HCT116 (cell line): ENCODE measurements around the gene CDK19. TPM values are rescaled to one million over a fixed set of nuclear protein-coding genes. Genes with fewer than 3 reads are reported as not detected.
"Not testable (repeated sequence)": the region's sequence is repeated elsewhere in the genome, so short reads cannot be mapped to it uniquely, and the experiment has no call there.

Experiments used
- ATAC-seq: fragments of 200-7000 bp; cut with Tn5 transposase; 2 replicates; pipeline ENCODE4 v1.9.1; 2020; ENCODE audit warnings: mild to moderate bottlenecking, moderate library complexity
- BruUV-seq: library from RNA; stranded (reverse); fragments of 400-500 nt; replicated peaks from 2 replicates; lab custom pipeline; 2021; lab: Mats Ljungman, UMichigan
- CTCF ChIA-PET: fragments of 300-600 bp; sonication (Branson Sonifier 250); formaldehyde crosslinking; loops from one replicate; lab custom pipeline; 2021; ENCODE audit warnings: antibody characterized with exemption; lab: Charles Lee
- POLR2A ChIA-PET: fragments of 300-600, 350-600 bp; sonication (Branson Sonifier 250); formaldehyde crosslinking; loops from one replicate; lab custom pipeline; 2021; ENCODE audit warnings: antibody characterized with exemption; lab: Charles Lee
- RAD21 ChIA-PET, 2 experiments: fragments of 300-600 bp; sonication (Branson Sonifier 250); formaldehyde crosslinking; loops; one replicate each; lab custom pipeline; 2023; ENCODE audit warnings: low total read pairs in 2 of 2; ENCODE audit not compliant: uncharacterized antibody in 2 of 2, unreplicated experiment in 2 of 2, low non-redundant PET in 1 of 2; lab: Charles Lee
- DNase-seq: peaks from one replicate; pipeline ENCODE4 v3.0.0-alpha.2; 2010; ENCODE audit warnings: low read depth, low spot score
- H2AFZ ChIP-seq: fragments of 200-600 bp; shearing (Covaris generic), sonication (generic); 2 replicates; pipeline ENCODE4 v1.6.1; 2017; ENCODE audit warnings: low read depth, mixed run types, mixed read lengths, antibody characterized with exemption, low read length; ENCODE audit not compliant: poor library complexity, severe bottlenecking
- H3K27ac ChIP-seq: 2 replicates; pipeline ENCODE4 v1.5.1; 2012; ENCODE audit warnings: low read depth, low read length
- H3K27me3 ChIP-seq: fragments of 200-600 bp; sonication (generic); 2 replicates; pipeline ENCODE4 v1.6.1; 2016; ENCODE audit warnings: mixed run types, low read length, mixed read lengths; ENCODE audit not compliant: insufficient read depth
- H3K36me3 ChIP-seq, 2 experiments: fragments of 200-500 bp in 1 of 2; fragments of 200-600 bp in 1 of 2; sonication (Bioruptor generic) in 1 of 2; sonication (generic) in 1 of 2; 2 replicates each; pipeline versions ENCODE4 v1.5.1 to v1.6.1; 2014 to 2016; ENCODE audit warnings: low read length in 2 of 2, inconsistent platforms in 1 of 2, mixed read lengths in 1 of 2, mixed run types in 1 of 2; ENCODE audit not compliant: insufficient read depth in 2 of 2, control insufficient read depth in 1 of 2
- H3K4me1 ChIP-seq, 2 experiments: fragments of 200-600 bp in 1 of 2; sonication (generic) in 1 of 2; 2 replicates each; pipeline versions ENCODE4 v1.5.1 to v1.6.1; 2012 to 2017; ENCODE audit warnings: low read length in 2 of 2, inconsistent platforms in 1 of 2, mild to moderate bottlenecking in 1 of 2, mixed read lengths in 1 of 2, mixed run types in 1 of 2, moderate library complexity in 1 of 2; ENCODE audit not compliant: insufficient read depth in 2 of 2, control insufficient read depth in 1 of 2
- H3K4me2 ChIP-seq: fragments of 200-600 bp; sonication (generic); 2 replicates; pipeline ENCODE4 v1.6.1; 2017; ENCODE audit warnings: mixed run types, low read length, mixed read lengths
- H3K4me3 ChIP-seq, 2 experiments: fragments of 200-600 bp in 1 of 2; sonication (generic) in 1 of 2; replicated peaks in 1 of 2; 2 replicates each; pipeline ENCODE4 v1.5.1; 2011 to 2016; ENCODE audit warnings: low read length in 2 of 2, control low read depth in 1 of 2, low read depth in 1 of 2, mild to moderate bottlenecking in 1 of 2, mixed read lengths in 1 of 2, mixed run types in 1 of 2
- H3K79me2 ChIP-seq: fragments of 200-600 bp; sonication (generic); 2 replicates; pipeline ENCODE4 v1.6.1; 2017; ENCODE audit warnings: mild to moderate bottlenecking, mixed run types, low read length, moderate library complexity, mixed read lengths; ENCODE audit not compliant: insufficient read depth
- H3K9ac ChIP-seq: fragments of 200-600 bp; sonication (generic); 2 replicates; pipeline ENCODE4 v1.6.1; 2016; ENCODE audit warnings: low read length, mixed read lengths
- H3K9me2 ChIP-seq: fragments of 200-600 bp; sonication (generic), shearing (Covaris generic); 2 replicates; pipeline ENCODE4 v1.6.1; 2017; ENCODE audit warnings: mixed run types, mild to moderate bottlenecking, moderate library complexity; ENCODE audit not compliant: insufficient read depth
- H3K9me3 ChIP-seq, 2 experiments: fragments of 200-500 bp in 1 of 2; fragments of 200-600 bp in 1 of 2; sonication (Bioruptor generic) in 1 of 2; sonication (generic) in 1 of 2; 2 replicates each; pipeline ENCODE4 v1.6.1; 2014 to 2017; ENCODE audit warnings: low read length in 2 of 2, mixed read lengths in 2 of 2, inconsistent platforms in 1 of 2, low read depth in 1 of 2, mild to moderate bottlenecking in 1 of 2, mixed run types in 1 of 2, moderate library complexity in 1 of 2; ENCODE audit not compliant: control insufficient read depth in 1 of 2, insufficient read depth in 1 of 2
- H4K20me1 ChIP-seq: fragments of 200-600 bp; sonication (generic), shearing (Covaris generic); 2 replicates; pipeline ENCODE4 v1.6.1; 2017; ENCODE audit warnings: mixed run types, mild to moderate bottlenecking, moderate library complexity; ENCODE audit not compliant: insufficient read depth
- EGR1 ChIP-seq: IDR thresholded peaks from 2 replicates; pipeline ENCODE4 v1.6.1; 2012; ENCODE audit warnings: low read depth
- ELF1 ChIP-seq: IDR thresholded peaks from 2 replicates; pipeline ENCODE4 v1.6.1; 2012; ENCODE audit warnings: low read depth, borderline replicate concordance
- EZH2 ChIP-seq: fragments of 200-600 bp; sonication (generic); IDR thresholded peaks from 2 replicates; pipeline ENCODE4 v1.6.1; 2017; ENCODE audit warnings: antibody characterized with exemption, mixed run types
- POLR2AphosphoS5 ChIP-seq: IDR thresholded peaks from 2 replicates; pipeline ENCODE4 v1.6.1; 2011; ENCODE audit warnings: mild to moderate bottlenecking, low read depth, low read length, moderate library complexity
- SRF ChIP-seq: IDR thresholded peaks from 2 replicates; pipeline ENCODE4 v1.6.1; 2012; ENCODE audit warnings: low read depth
- intact Hi-C: fragments of 100-400 bp; cut with micrococcal nuclease; formaldehyde crosslinking; loops from 2 replicates; pipeline ENCODE4 v1.10.0; 2022
- total RNA-seq: library from RNA; stranded (reverse); gene quantifications from one replicate; pipeline ENCODE4 v1.2.1, GENCODE V29; 2021; ENCODE audit not compliant: unreplicated experiment
- TF ChIP-seq, protein P1 (sequence below): IDR thresholded peaks from 2 replicates; pipeline ENCODE4 v1.6.1; 2012

The CDK19 gene
- total RNA-seq, 1 experiment from 2014 or later: 20.0 TPM

DNA sequence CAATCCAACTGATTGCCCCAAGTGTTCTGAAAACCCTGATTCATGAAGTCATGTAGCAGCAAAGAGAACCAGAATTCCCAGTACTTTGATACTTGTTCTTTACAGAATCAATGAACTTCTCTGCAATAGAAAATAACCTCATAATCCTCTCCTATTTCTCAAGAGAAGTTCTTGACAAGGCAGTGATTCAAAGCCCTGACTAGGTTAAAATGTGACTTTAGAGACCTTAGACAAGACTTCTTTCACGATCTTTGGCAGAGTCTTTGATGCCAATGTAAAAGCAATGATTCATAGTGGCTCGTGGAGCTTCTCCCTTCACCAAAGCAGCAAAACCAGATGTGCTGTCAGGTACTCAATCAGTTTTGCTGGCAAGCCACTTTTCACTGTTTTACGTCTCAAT, 95.2 kb downstream of the CDK19 start:
- Histone ChIP-seq H3K4me2 (no peak overlapping the region), H3K9ac (no peak overlapping the region), H3K27ac (no peak overlapping the region), H3K4me3 (no peak overlapping the region), H4K20me1 (no peaks in the 10 kb centered on the region), H3K4me1 (no peaks in the 10 kb centered on the region; a peak in 1 of 4 replicates), H3K27me3 (no peaks in the 10 kb centered on the region), H3K9me3 (no peaks in the 10 kb centered on the region), H3K79me2 (no peaks in the 10 kb centered on the region), H3K9me2 (no peaks in the 10 kb centered on the region), H3K36me3 (no peaks in the 10 kb centered on the region; a peak in 1 of 4 replicates), H2AFZ (no peak overlapping the region)
- ATAC-seq (no peak), DNase-seq (no peak)
- TF ChIP-seq, protein P1, sequence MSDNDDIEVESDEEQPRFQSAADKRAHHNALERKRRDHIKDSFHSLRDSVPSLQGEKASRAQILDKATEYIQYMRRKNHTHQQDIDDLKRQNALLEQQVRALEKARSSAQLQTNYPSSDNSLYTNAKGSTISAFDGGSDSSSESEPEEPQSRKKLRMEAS: no peak
- TF ChIP-seq POLR2AphosphoS5: no peak
- no peak for TF ChIP-seq EGR1
- TF ChIP-seq EZH2: no peak
- TF ChIP-seq SRF: no peak
- no peak for TF ChIP-seq ELF1
- ChIA-PET RAD21 (no interaction called here), POLR2A (interaction anchor here (1.0 kb wide), 1 partner anchor 154 kb away, joined by 3 read pairs; the partner anchor contains the start of gene AMD1), CTCF (interaction anchor here (1.5 kb wide), 1 partner anchor 38 kb away, joined by 3 read pairs; no protein-coding TSS in a partner anchor)
- intact Hi-C loops: no loop called here
- BruUV-seq: no TSS peak

DNA sequence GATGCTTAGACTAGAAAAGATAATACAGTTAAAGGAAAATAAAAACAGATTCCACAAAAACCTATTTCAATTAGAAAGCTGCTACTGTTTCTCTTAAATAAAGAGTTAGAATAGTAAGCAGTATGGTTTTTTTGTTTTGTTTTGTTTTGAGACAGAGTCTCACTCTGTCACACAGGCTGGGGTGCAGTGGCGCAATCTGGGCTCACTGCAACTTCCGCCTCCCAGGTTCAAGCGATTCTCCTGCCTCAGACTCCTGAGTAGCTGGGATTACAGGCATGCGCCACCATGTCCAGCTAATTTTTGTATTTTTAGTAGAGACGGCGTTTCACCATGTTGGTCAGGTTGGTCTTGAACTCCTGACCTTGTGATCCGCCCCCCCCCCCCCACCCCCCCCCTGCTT, 95.7 kb downstream of the CDK19 start:
- POLR2A ChIA-PET, H3K9me3 ChIP-seq: not testable (repeated sequence)

More for the DNA sequence above, 95.7 kb downstream of the CDK19 start:
- H2AFZ ChIP-seq, RAD21 ChIA-PET, intact Hi-C loops, H4K20me1 ChIP-seq, H3K4me1 ChIP-seq, H3K27ac ChIP-seq, H3K4me3 ChIP-seq, H3K27me3 ChIP-seq, H3K4me2 ChIP-seq, BruUV-seq, H3K9me2 ChIP-seq, H3K36me3 ChIP-seq, ATAC-seq, H3K9ac ChIP-seq, DNase-seq, H3K79me2 ChIP-seq: not testable (repeated sequence)
- CTCF ChIA-PET: interaction anchor here (1.5 kb wide), 1 partner anchor 37 kb away, joined by 3 read pairs; no protein-coding TSS in a partner anchor
